Loucy (cell line): ENCODE data around the gene CPEB1.

Experiments
- EZH2phosphoT487 ChIP-seq: fragments of 200-600 bp; IDR thresholded peaks from 2 replicates; pipeline ENCODE4 v1.6.1; 2018; ENCODE audit warnings: antibody characterized with exemption, mild to moderate bottlenecking, moderate library complexity, borderline replicate concordance
- TF ChIP-seq, protein P1 (sequence below): fragments of 200-600 bp; sonication (generic); conservative IDR thresholded peaks from 2 replicates; pipeline ENCODE4 v1.5.1; 2014; ENCODE audit warnings: mild to moderate bottlenecking, antibody characterized with exemption, low read length

DNA sequence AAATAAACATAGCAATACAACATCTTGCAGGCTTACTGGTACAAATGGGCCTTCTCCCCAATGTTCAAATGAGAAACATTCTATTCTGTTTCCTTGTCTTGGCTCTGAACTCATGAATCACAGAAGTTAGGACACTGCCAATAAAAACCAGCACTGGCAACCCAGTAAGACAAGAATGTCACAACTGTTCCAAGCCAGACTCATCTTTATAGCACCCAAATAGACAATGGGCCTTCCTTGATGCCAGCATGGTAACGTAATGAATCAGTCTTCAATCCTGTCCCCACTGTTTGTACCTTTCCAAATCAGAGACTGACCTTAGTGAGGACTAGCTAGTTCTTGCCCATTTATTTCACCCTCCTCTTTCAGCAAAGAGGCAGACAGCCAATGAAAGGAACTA, 92.8 kb downstream of the CPEB1 start:
- TF ChIP-seq, protein P1, sequence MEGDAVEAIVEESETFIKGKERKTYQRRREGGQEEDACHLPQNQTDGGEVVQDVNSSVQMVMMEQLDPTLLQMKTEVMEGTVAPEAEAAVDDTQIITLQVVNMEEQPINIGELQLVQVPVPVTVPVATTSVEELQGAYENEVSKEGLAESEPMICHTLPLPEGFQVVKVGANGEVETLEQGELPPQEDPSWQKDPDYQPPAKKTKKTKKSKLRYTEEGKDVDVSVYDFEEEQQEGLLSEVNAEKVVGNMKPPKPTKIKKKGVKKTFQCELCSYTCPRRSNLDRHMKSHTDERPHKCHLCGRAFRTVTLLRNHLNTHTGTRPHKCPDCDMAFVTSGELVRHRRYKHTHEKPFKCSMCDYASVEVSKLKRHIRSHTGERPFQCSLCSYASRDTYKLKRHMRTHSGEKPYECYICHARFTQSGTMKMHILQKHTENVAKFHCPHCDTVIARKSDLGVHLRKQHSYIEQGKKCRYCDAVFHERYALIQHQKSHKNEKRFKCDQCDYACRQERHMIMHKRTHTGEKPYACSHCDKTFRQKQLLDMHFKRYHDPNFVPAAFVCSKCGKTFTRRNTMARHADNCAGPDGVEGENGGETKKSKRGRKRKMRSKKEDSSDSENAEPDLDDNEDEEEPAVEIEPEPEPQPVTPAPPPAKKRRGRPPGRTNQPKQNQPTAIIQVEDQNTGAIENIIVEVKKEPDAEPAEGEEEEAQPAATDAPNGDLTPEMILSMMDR, result no peak
- TF ChIP-seq EZH2phosphoT487, result no peak
